Measurements from ENCODE around the gene GRIFIN. TPM values are rescaled to one million over a fixed set of nuclear protein-coding genes. Genes with fewer than 3 reads are reported as not detected.
"Not testable (repeated sequence)": the region's sequence is repeated elsewhere in the genome, so short reads cannot be mapped to it uniquely, and the experiment has no call there.

GRIFIN gene
- polyA plus RNA-seq, 1 of the 3 experiments (the other 2 are of a cell fraction): not detected

DNA sequence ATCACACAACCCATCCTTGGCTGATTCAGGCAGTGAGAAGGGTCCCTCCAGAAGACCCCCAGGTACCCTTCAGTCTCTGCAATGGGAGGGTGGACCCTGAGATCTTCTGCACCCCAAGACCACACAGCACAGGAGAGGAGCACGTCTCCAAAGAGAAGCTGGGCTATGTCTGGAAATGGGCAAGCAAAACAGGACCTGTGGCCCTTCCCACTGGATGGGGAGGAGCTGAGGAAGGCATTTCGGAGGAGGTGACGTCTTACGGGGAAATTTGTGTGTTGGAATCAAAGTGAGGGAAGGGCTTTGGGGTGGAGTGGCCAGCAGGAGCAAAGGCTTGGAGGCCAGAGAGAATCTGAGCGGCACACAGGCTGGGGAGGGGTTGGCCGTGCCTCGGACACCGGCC, 16.5 kb downstream of the GRIFIN start:
- CTCF ChIA-PET: interaction anchor here (1.1 to 13.9 kb wide), 4 partner anchors 10 to 221 kb away, joined by 3 to 270 read pairs (median 20); no protein-coding TSS in a partner anchor
- no peak for DNase-seq
- POLR2A ChIA-PET: no interaction called here
- H3K27me3 ChIP-seq (ENCODE audit: insufficient read depth): no peaks in the 10 kb centered on the region
- no peaks in the 10 kb centered on the region for H3K79me2 ChIP-seq (ENCODE audit: insufficient read depth)
- H3K4me2 ChIP-seq: no peak overlapping the region
- H3K4me3 ChIP-seq (ENCODE audit: low read depth in 2 of 2, low read length in 1 of 2): no peak overlapping the region
- no peaks in the 10 kb centered on the region for H4K20me1 ChIP-seq (ENCODE audit: insufficient read depth)
- no peaks in the 10 kb centered on the region for H3K4me1 ChIP-seq (ENCODE audit: control insufficient read depth in 1 of 2, insufficient read depth in 2 of 2, low read depth in 1 of 2, low read length in 1 of 2)
- no peaks in the 10 kb centered on the region for H3K36me3 ChIP-seq (replicated peaks in 1 of 2; ENCODE audit: control insufficient read depth in 1 of 2, insufficient read depth in 2 of 2, low read length in 1 of 2)
- no peak overlapping the region for H3K9ac ChIP-seq
- no peak overlapping the region for H3K27ac ChIP-seq (ENCODE audit: low read depth in 2 of 2, low read length in 1 of 2)
- no peaks in the 10 kb centered on the region for H3F3A ChIP-seq (replicated peaks; ENCODE audit: insufficient read depth)
- 83% methylated on average over 8 of the region's 8 CpGs for WGBS (ENCODE audit: low lambda C conversion rate)
- TF ChIP-seq CHD2 (IDR thresholded peaks at IDR 0.05; ENCODE audit: low read length, partially characterized antibody): no peak
- TF ChIP-seq FOXJ3 (CRISPR knock-in tag; IDR thresholded peaks at IDR 0.05): no peak
- TF ChIP-seq, protein P1, sequence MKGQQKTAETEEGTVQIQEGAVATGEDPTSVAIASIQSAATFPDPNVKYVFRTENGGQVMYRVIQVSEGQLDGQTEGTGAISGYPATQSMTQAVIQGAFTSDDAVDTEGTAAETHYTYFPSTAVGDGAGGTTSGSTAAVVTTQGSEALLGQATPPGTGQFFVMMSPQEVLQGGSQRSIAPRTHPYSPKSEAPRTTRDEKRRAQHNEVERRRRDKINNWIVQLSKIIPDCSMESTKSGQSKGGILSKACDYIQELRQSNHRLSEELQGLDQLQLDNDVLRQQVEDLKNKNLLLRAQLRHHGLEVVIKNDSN (IDR thresholded peaks at IDR 0.05; ENCODE audit: borderline replicate concordance, low read depth): no peak
- TF ChIP-seq MXI1 (IDR thresholded peaks at IDR 0.05; ENCODE audit: low read depth, low read length): no peak
- no peak for TF ChIP-seq GATA2 (CRISPR knock-in tag; IDR thresholded peaks at IDR 0.05)
- TF ChIP-seq, protein P2, sequence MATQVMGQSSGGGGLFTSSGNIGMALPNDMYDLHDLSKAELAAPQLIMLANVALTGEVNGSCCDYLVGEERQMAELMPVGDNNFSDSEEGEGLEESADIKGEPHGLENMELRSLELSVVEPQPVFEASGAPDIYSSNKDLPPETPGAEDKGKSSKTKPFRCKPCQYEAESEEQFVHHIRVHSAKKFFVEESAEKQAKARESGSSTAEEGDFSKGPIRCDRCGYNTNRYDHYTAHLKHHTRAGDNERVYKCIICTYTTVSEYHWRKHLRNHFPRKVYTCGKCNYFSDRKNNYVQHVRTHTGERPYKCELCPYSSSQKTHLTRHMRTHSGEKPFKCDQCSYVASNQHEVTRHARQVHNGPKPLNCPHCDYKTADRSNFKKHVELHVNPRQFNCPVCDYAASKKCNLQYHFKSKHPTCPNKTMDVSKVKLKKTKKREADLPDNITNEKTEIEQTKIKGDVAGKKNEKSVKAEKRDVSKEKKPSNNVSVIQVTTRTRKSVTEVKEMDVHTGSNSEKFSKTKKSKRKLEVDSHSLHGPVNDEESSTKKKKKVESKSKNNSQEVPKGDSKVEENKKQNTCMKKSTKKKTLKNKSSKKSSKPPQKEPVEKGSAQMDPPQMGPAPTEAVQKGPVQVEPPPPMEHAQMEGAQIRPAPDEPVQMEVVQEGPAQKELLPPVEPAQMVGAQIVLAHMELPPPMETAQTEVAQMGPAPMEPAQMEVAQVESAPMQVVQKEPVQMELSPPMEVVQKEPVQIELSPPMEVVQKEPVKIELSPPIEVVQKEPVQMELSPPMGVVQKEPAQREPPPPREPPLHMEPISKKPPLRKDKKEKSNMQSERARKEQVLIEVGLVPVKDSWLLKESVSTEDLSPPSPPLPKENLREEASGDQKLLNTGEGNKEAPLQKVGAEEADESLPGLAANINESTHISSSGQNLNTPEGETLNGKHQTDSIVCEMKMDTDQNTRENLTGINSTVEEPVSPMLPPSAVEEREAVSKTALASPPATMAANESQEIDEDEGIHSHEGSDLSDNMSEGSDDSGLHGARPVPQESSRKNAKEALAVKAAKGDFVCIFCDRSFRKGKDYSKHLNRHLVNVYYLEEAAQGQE (IDR thresholded peaks at IDR 0.05; ENCODE audit: low read depth, low read length): no peak
- H3K9me2 ChIP-seq: no peaks in the 10 kb centered on the region
- H2AFZ ChIP-seq (ENCODE audit: low read depth): no peak overlapping the region
- H3K9me3 ChIP-seq: no peaks in the 10 kb centered on the region

DNA sequence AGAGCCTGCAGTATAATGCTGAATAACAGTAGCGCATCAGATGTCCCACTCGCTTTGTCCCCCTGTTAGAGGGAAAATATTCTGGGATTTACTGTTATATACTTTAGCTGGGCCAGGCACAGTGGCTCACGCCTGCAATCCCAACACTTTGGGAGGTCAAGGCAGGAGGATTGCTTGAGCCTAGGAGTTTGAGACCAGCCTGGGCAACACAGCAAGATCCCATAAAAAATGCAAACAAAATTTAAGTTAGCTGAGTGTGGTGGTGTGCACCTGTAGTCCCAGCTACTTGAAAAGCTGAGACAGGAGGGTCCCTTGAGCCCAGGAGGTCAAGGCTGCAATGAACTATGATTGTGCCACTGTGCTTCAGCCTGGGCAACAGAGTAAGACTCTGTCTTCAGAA, 22.3 kb downstream of the GRIFIN start:
- WGBS (ENCODE audit: low lambda C conversion rate): 87% methylated on average over 3 of the region's 3 CpGs
- H3K9me2 ChIP-seq; H3K27ac ChIP-seq (ENCODE audit: low read depth in 2 of 2, low read length in 1 of 2); H3F3A ChIP-seq (replicated peaks; ENCODE audit: insufficient read depth); H3K4me3 ChIP-seq (ENCODE audit: low read depth in 2 of 2, low read length in 1 of 2); DNase-seq; POLR2A ChIA-PET; H3K27me3 ChIP-seq (ENCODE audit: insufficient read depth); H3K4me1 ChIP-seq (ENCODE audit: control insufficient read depth in 1 of 2, insufficient read depth in 2 of 2, low read depth in 1 of 2, low read length in 1 of 2); H4K20me1 ChIP-seq (ENCODE audit: insufficient read depth); H3K9ac ChIP-seq; H3K9me3 ChIP-seq; H2AFZ ChIP-seq (ENCODE audit: low read depth); H3K36me3 ChIP-seq (replicated peaks in 1 of 2; ENCODE audit: control insufficient read depth in 1 of 2, insufficient read depth in 2 of 2, low read length in 1 of 2); H3K4me2 ChIP-seq; H3K79me2 ChIP-seq (ENCODE audit: insufficient read depth): not testable (repeated sequence)
- CTCF ChIA-PET: interaction anchor here (0.9 to 14.5 kb wide), 9 partner anchors 9 to 265 kb away, joined by 3 to 270 read pairs (median 6); partner anchors contain the start of gene GRIFIN

Data from SK-N-SH (cell line).